ENCODE measurements around the gene ZNF566.
"Not testable (repeated sequence)": the region's sequence is repeated elsewhere in the genome, so short reads cannot be mapped to it uniquely, and the experiment has no call there.

Gene ZNF566

GRCh38 chr19:36489118-36489919 lies at the start of gene ZNF566:
Gene ZNF566, minus strand, starts transcription at chr19:36489561. Its CDS starts 13,004 bp downstream, at chr19:36476557.
- DNase-seq: peak; percentile 97

GRCh38 chr19:36528921-36529518 lies 39.7 kb upstream of the ZNF566 start:
- peak; percentile 11 for DNase-seq

GRCh38 chr19:36528194-36528920 lies 39.0 kb upstream of the ZNF566 start, which contains the start of gene ZNF260:
Gene ZNF260, minus strand, starts transcription at chr19:36528271. Its CDS starts 13,033 bp downstream, at chr19:36515238.
- DNase-seq: peak; percentile 97

GRCh38 chr19:36527873-36528193 lies 38.5 kb upstream of the ZNF566 start:
- DNase-seq: no peak

GRCh38 chr19:36527341-36527740 lies 38.0 kb upstream of the ZNF566 start:
- peak; percentile 7 for DNase-seq

- DNase-seq: peak; percentile 1
These were observed 37.2 kb upstream of the ZNF566 start for GRCh38 chr19:36526581-36526980.

GRCh38 chr19:36524617-36525016 lies 35.3 kb upstream of the ZNF566 start:
- DNase-seq: no peak

GRCh38 chr19:36514012-36514612 lies 24.8 kb upstream of the ZNF566 start:
- no peak for DNase-seq

GRCh38 chr19:36508325-36508724 lies 19.0 kb upstream of the ZNF566 start:
- no peak for DNase-seq

- DNase-seq: no peak
These were observed 12.6 kb upstream of the ZNF566 start for GRCh38 chr19:36501973-36502372.

GRCh38 chr19:36497001-36497400 lies 7.6 kb upstream of the ZNF566 start:
- no peak for DNase-seq

GRCh38 chr19:36492689-36493453 lies 3.5 kb upstream of the ZNF566 start:
- peak; percentile 60 for DNase-seq

- not testable (repeated sequence) for DNase-seq
These were observed 1.5 kb upstream of the ZNF566 start for GRCh38 chr19:36490846-36491245.

GRCh38 chr19:36489920-36490415 lies 607 bp upstream of the ZNF566 start:
- DNase-seq: peak; percentile 95

GRCh38 chr19:36488846-36489117 lies 579 bp downstream of the ZNF566 start:
- peak; percentile 18 for DNase-seq

- DNase-seq: peak; percentile 15
These were observed 1.1 kb downstream of the ZNF566 start for GRCh38 chr19:36488118-36488845.

GRCh38 chr19:36483653-36484052 lies 5.7 kb downstream of the ZNF566 start:
- no peak for DNase-seq

- no peak for DNase-seq
These were observed 6.5 kb downstream of the ZNF566 start for GRCh38 chr19:36482876-36483275.

GRCh38 chr19:36460046-36460445 lies 29.3 kb downstream of the ZNF566 start:
- DNase-seq: peak; percentile 35

- no peak for DNase-seq
These were observed 32.5 kb downstream of the ZNF566 start for GRCh38 chr19:36456831-36457230.

GRCh38 chr19:36449059-36449670 lies 40.2 kb downstream of the ZNF566 start:
- DNase-seq: peak; percentile 6
